Neuronal stem cell (in vitro differentiated cells): ENCODE data around the gene TMEM179B.
A peak's percentile ranks its signal among the peaks of the same experiment; 100 is the strongest.

Experiments
- DNase-seq: peaks from one replicate; pipeline ENCODE4 v3.0.0-alpha.2; 2013; ENCODE audit warnings: low spot score
- H2AFZ ChIP-seq: one replicate; pipeline ENCODE4 v1.6.1; 2013; ENCODE audit warnings: mild to moderate bottlenecking, low read length, inconsistent platforms
- H2AK5ac ChIP-seq: 2 replicates; pipeline ENCODE4 v1.6.1; 2013; ENCODE audit warnings: low read depth, mild to moderate bottlenecking, inconsistent platforms, low read length, moderate library complexity, mixed read lengths
- H2BK120ac ChIP-seq: 2 replicates; pipeline ENCODE4 v1.6.1; 2013; ENCODE audit warnings: low read depth, mild to moderate bottlenecking, inconsistent platforms, low read length, moderate library complexity, mixed read lengths
- H2BK12ac ChIP-seq: one replicate; pipeline ENCODE4 v1.6.1; 2013; ENCODE audit warnings: low read length, inconsistent platforms
- H2BK15ac ChIP-seq: 2 replicates; pipeline ENCODE4 v1.6.1; 2013; ENCODE audit warnings: mild to moderate bottlenecking, low read length, inconsistent platforms, mixed read lengths
- H2BK5ac ChIP-seq: one replicate; pipeline ENCODE4 v1.6.1; 2013; ENCODE audit warnings: inconsistent platforms, mild to moderate bottlenecking, low read length, moderate library complexity
- H3K14ac ChIP-seq: one replicate; pipeline ENCODE4 v1.6.1; 2013; ENCODE audit warnings: low read length, inconsistent platforms
- H3K18ac ChIP-seq: 2 replicates; pipeline ENCODE4 v1.6.1; 2013; ENCODE audit warnings: low read length, inconsistent platforms
- H3K23ac ChIP-seq: 2 replicates; pipeline ENCODE4 v1.6.1; 2013; ENCODE audit warnings: low read depth, mild to moderate bottlenecking, mixed read lengths, low read length, inconsistent platforms; ENCODE audit not compliant: poor library complexity
- H3K27ac ChIP-seq: replicated peaks from 3 replicates; pipeline ENCODE4 v1.5.1; 2013; ENCODE audit warnings: low read length, inconsistent platforms
- H3K27me3 ChIP-seq, 3 experiments: 2 replicates each; pipeline ENCODE4 v1.6.1; 2013; ENCODE audit warnings: low read length in 3 of 3, mild to moderate bottlenecking in 2 of 3, inconsistent platforms in 1 of 3, low read depth in 1 of 3, mixed read lengths in 1 of 3, moderate library complexity in 1 of 3; ENCODE audit not compliant: control insufficient read depth in 3 of 3, insufficient read depth in 3 of 3
- H3K36me3 ChIP-seq, 2 donors: replicated peaks in 1 of 2; 2 replicates each; pipeline ENCODE4 v1.6.1; 2013; ENCODE audit warnings: low read length in 2 of 2; ENCODE audit not compliant: control insufficient read depth in 2 of 2, insufficient read depth in 2 of 2
- H3K4ac ChIP-seq: 2 replicates; pipeline ENCODE4 v1.6.1; 2013; ENCODE audit warnings: inconsistent platforms, mild to moderate bottlenecking, low read length, moderate library complexity
- H3K4me1 ChIP-seq, 2 donors: 1 replicate in 1 of 2; 2 replicates in 1 of 2; pipeline ENCODE4 v1.6.1; 2013; ENCODE audit warnings: low read length in 2 of 2, low read depth in 1 of 2; ENCODE audit not compliant: control insufficient read depth in 2 of 2, insufficient read depth in 1 of 2
- H3K4me2 ChIP-seq: one replicate; pipeline ENCODE4 v1.6.1; 2013; ENCODE audit warnings: mild to moderate bottlenecking, low read length, inconsistent platforms; ENCODE audit not compliant: insufficient read depth, poor library complexity, severe bottlenecking
- H3K4me3 ChIP-seq, 2 donors: 2 replicates each; pipeline ENCODE4 v1.5.1; 2013; ENCODE audit warnings: low read length in 2 of 2, mild to moderate bottlenecking in 2 of 2, inconsistent platforms in 1 of 2, moderate library complexity in 1 of 2
- H3K79me1 ChIP-seq: one replicate; pipeline ENCODE4 v1.6.1; 2013; ENCODE audit warnings: low read depth, mild to moderate bottlenecking, inconsistent platforms, low read length, moderate library complexity
- H3K9ac ChIP-seq: one replicate; pipeline ENCODE4 v1.6.1; 2013; ENCODE audit warnings: mild to moderate bottlenecking, low read depth, low read length, inconsistent platforms; ENCODE audit not compliant: poor library complexity
- H3K9me3 ChIP-seq, 2 donors: replicated peaks in 1 of 2; 2 replicates each; pipeline versions ENCODE3 to v1.6.1; 2013; ENCODE audit warnings: low read length in 2 of 2, mild to moderate bottlenecking in 2 of 2, inconsistent platforms in 1 of 2, low read depth in 1 of 2, mixed read lengths in 1 of 2, moderate library complexity in 1 of 2; ENCODE audit not compliant: control insufficient read depth in 2 of 2, insufficient read depth in 1 of 2
- H4K8ac ChIP-seq: one replicate; pipeline ENCODE4 v1.6.1; 2013; ENCODE audit warnings: low read depth, mild to moderate bottlenecking, inconsistent platforms, low read length, moderate library complexity
- H4K91ac ChIP-seq: one replicate; pipeline ENCODE4 v1.6.1; 2013; ENCODE audit warnings: low read length, low read depth, mild to moderate bottlenecking, inconsistent platforms; ENCODE audit not compliant: poor library complexity
- WGBS, 2 donors: extraction: QIAGEN DNeasy Blood & Tissue Kit; methylation state at CpG; one replicate each; pipeline ENCODE4 v1.1.7; 2013; ENCODE audit warnings: missing lambda C conversion rate in 2 of 2, mixed read lengths in 1 of 2; ENCODE audit not compliant: insufficient read length in 2 of 2, insufficient replicate concordance in 1 of 2; ENCODE audit errors: extremely low coverage in 2 of 2; 5-methylcytosine and 5-hydroxymethylcytosine counted together

Gene TMEM179B

DNA sequence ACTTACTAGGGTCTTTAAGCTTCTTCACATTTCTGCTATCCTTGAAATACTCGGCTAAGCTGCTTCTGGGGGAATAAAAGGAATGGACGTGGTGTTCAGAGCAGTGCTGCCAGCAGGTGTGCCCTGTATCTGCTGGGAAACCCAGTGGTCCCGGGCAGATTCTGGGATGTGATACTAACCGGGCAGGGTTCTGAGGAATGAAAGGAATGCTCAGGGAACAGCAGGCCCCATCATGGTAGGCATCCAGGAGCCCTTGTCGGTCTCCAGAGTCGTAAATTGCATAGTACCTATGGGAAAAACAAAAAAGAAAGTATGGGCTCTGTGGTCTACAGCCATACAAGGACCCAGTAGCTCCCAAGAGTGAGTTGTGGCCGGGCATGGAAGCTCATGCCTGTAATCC lies 9.1 kb downstream of the TMEM179B start:
- Histone ChIP-seq H3K27ac (no peak overlapping the region), H3K4ac (no peak overlapping the region), H3K36me3 (peaks cover 50 to 96% of the 10 kb centered on the region in 2 donors), H3K23ac (no peak overlapping the region), H3K18ac (no peak overlapping the region), H4K91ac (no peak overlapping the region), H2BK15ac (no peak overlapping the region), H3K79me1 (peaks cover 2% of the 10 kb centered on the region), H2AK5ac (no peak overlapping the region), H3K4me2 (no peak overlapping the region), H2BK12ac (no peak overlapping the region), H2BK120ac (no peak overlapping the region), H3K9me3 (no peaks in the 10 kb centered on the region), H3K4me1 (peaks cover 4% of the 10 kb centered on the region in 2 donors), H3K9ac (no peak overlapping the region), H2AFZ (no peak overlapping the region), H3K4me3 (no peak overlapping the region), H4K8ac (no peak overlapping the region), H3K27me3 (no peaks in the 10 kb centered on the region), H2BK5ac (no peak overlapping the region), H3K14ac (no peak overlapping the region)
- DNase-seq, result no peak
- WGBS, 2 donors, result no CpG with 5 or more reads among the region's 7 CpGs

GRCh38 chr11:62799486-62799885 lies 12.3 kb downstream of the TMEM179B start:
- no peak overlapping the region for H3K9ac ChIP-seq
- no peak for DNase-seq
- no peak overlapping the region for H2BK12ac ChIP-seq
- WGBS, 2 donors, result no CpG with 5 or more reads among the region's 10 CpGs
- no peak overlapping the region for H2BK120ac ChIP-seq
- H3K14ac ChIP-seq, result no peak overlapping the region
- H4K8ac ChIP-seq, result no peak overlapping the region
- no peak overlapping the region for H3K27ac ChIP-seq
- H3K4me1 ChIP-seq, result peaks cover 3 to 6% of the 10 kb centered on the region in 2 donors
- H2AFZ ChIP-seq, result no peak overlapping the region
- no peak overlapping the region for H3K18ac ChIP-seq
- peaks cover 55 to 95% of the 10 kb centered on the region in 2 donors for H3K36me3 ChIP-seq
- H3K9me3 ChIP-seq, result no peaks in the 10 kb centered on the region
- no peak overlapping the region for H2BK5ac ChIP-seq
- H3K4me3 ChIP-seq, result no peak overlapping the region
- H3K23ac ChIP-seq, result no peak overlapping the region
- H3K27me3 ChIP-seq, result no peaks in the 10 kb centered on the region
- H4K91ac ChIP-seq, result no peak overlapping the region
- H2BK15ac ChIP-seq, result no peak overlapping the region
- H2AK5ac ChIP-seq, result no peak overlapping the region
- H3K4ac ChIP-seq, result no peak overlapping the region
- H3K4me2 ChIP-seq, result no peak overlapping the region
- H3K79me1 ChIP-seq, result no peaks in the 10 kb centered on the region

- H3K4me3 ChIP-seq, result no peak overlapping the region
- peaks cover 44 to 79% of the 10 kb centered on the region in 2 donors for H3K36me3 ChIP-seq
These were observed 13.9 kb downstream of the TMEM179B start for GRCh38 chr11:62801071-62801470.

DNA sequence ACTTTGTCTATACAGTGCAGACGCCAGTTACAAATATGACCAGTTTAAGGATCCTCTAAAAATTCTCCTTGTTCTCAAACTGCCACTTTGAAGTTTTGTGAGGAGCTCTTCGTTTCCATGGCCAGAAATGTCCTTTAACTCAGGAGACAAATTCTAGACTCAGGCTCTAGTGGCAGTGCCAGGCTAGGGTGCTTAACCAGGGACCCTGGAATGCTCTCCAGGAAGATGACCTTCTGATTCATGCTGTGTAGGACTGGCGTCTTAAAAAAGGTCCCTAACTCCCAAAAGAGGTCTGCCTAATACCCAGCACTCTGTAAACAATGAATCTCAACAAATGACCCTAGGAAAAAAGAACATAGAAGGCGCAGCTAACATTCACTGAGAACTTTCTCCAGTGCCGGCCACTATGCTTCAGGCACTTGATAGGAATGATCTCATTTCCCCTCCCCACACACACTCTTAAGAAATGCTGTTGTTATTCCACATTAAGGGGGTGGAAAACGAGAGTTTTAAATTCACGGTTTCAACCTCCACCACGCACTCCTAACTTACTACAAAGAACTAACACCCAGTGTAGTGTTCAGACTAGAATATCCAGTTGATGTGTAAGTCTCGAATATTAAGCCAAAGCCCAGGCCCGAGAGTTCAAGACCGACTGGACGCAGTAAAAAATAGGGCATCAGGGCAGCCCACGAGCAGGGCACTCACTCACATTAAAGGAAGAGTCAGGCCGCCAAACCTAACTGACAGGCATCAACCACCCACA lies 17.3 kb downstream of the TMEM179B start:
- H2AFZ ChIP-seq, result peak overlapping the region; percentile 94
- peak overlapping the region; percentile 40 for H2AK5ac ChIP-seq
- no peak overlapping the region for H2BK120ac ChIP-seq
- H3K9ac ChIP-seq, result peak overlapping the region; percentile 97
- H3K9me3 ChIP-seq, result no peaks in the 10 kb centered on the region
- H3K36me3 ChIP-seq, result peaks cover 30 to 54% of the 10 kb centered on the region in 2 donors
- H3K4me2 ChIP-seq, result peak overlapping the region; percentile 75
- H4K91ac ChIP-seq, result no peak overlapping the region
- peaks cover 12 to 13% of the 10 kb centered on the region in 2 donors for H3K4me1 ChIP-seq
- peak overlapping the region; percentile 94 to 97 for H3K4me3 ChIP-seq
- DNase-seq, result no peak
- no peak overlapping the region for H2BK15ac ChIP-seq
- no peaks in the 10 kb centered on the region for H3K79me1 ChIP-seq
- no peak overlapping the region for H2BK5ac ChIP-seq
- H3K27ac ChIP-seq, result no peak overlapping the region
- no CpG with 5 or more reads among the region's 14 CpGs for WGBS, 2 donors
- no peak overlapping the region for H3K14ac ChIP-seq
- H2BK12ac ChIP-seq, result no peak overlapping the region
- no peak overlapping the region for H3K23ac ChIP-seq
- H3K18ac ChIP-seq, result peak overlapping the region; percentile 93
- no peak overlapping the region for H3K4ac ChIP-seq
- H4K8ac ChIP-seq, result no peak overlapping the region
- H3K27me3 ChIP-seq, result no peaks in the 10 kb centered on the region

More at GRCh38 chr11:62801071-62801470, 13.9 kb downstream of the TMEM179B start:
- H3K9me3 ChIP-seq, result no peaks in the 10 kb centered on the region
- H4K8ac ChIP-seq, result no peak overlapping the region
- H3K18ac ChIP-seq, result no peak overlapping the region
- H2BK12ac ChIP-seq, result no peak overlapping the region
- DNase-seq, result no peak
- H3K4ac ChIP-seq, result no peak overlapping the region
- no peak overlapping the region for H3K23ac ChIP-seq
- H2BK120ac ChIP-seq, result no peak overlapping the region
- H3K9ac ChIP-seq, result no peak overlapping the region
- H3K4me1 ChIP-seq, result peaks cover 6 to 8% of the 10 kb centered on the region in 2 donors
- H2AFZ ChIP-seq, result no peak overlapping the region
- H2BK5ac ChIP-seq, result no peak overlapping the region
- no peaks in the 10 kb centered on the region for H3K27me3 ChIP-seq
- no peak overlapping the region for H2BK15ac ChIP-seq
- H3K4me2 ChIP-seq, result no peak overlapping the region
- no peaks in the 10 kb centered on the region for H3K79me1 ChIP-seq
- H4K91ac ChIP-seq, result no peak overlapping the region
- no peak overlapping the region for H3K27ac ChIP-seq
- H3K14ac ChIP-seq, result no peak overlapping the region
- H2AK5ac ChIP-seq, result no peak overlapping the region
- WGBS, 2 donors, result no CpG with 5 or more reads among the region's 4 CpGs
